ENCODE results near the gene EDEM3.
"Not testable (repeated sequence)": the region's sequence is repeated elsewhere in the genome, so short reads cannot be mapped to it uniquely, and the experiment has no call there.

The EDEM3 gene

GRCh38 chr1:184771190-184771691 is 16.6 kb upstream of the EDEM3 start:
- in situ Hi-C loops (cut with HindIII; ENCODE audit: low sequenced_read_pairs) = no loop called here

- in situ Hi-C loops (cut with HindIII; ENCODE audit: low sequenced_read_pairs) = no loop called here
Measured at GRCh38 chr1:184770181-184770979, 15.7 kb upstream of the EDEM3 start.

DNA sequence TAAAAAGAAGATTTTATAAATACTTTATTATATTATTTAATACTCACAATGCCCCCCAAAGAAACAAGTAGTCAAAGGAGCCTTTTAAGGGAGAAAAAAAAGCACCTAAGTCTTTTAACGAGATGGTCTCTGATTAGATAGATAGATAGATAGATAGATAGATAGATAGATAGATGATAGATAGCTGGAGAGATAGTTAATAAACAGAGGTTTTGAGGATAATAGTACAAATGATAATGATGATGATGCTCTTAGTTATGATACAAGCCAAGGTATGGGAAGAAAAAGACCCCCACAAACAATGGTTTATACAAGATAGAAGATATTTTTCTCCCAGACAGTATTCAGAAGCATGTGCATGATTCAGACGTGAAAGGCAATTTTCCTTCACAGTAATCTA is 14.6 kb upstream of the EDEM3 start:
- in situ Hi-C loops (cut with HindIII; ENCODE audit: low sequenced_read_pairs) = no loop called here

DNA sequence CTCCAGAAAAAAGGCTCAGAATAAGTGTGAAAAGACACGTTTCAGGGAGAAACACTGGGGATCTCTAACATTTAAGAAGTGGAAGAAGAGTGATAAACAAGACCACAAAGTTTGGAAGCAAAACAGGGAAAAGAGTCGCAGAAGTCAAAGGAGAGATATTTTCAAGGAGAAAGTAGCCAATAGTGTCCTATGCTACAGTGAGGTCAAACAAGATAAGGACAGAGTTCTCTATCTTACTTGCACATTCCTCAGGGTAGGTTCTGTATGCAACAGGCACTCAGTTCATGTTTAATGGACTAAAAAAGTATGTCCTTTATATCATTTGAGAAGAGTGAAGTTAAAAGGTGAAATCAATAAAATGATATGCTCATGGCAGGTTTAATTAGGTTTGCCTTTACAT is 13.8 kb upstream of the EDEM3 start:
- in situ Hi-C loops (cut with HindIII; ENCODE audit: low sequenced_read_pairs) = no loop called here

GRCh38 chr1:184767591-184767990 is 12.9 kb upstream of the EDEM3 start:
- in situ Hi-C loops (cut with HindIII; ENCODE audit: low sequenced_read_pairs) = no loop called here

- in situ Hi-C loops (cut with HindIII; ENCODE audit: low sequenced_read_pairs) = no loop called here
Measured at GRCh38 chr1:184764483-184764882, 9.8 kb upstream of the EDEM3 start.

- in situ Hi-C loops (cut with HindIII; ENCODE audit: low sequenced_read_pairs) = not testable (repeated sequence)
Measured at GRCh38 chr1:184763520-184763919, 8.9 kb upstream of the EDEM3 start.

DNA sequence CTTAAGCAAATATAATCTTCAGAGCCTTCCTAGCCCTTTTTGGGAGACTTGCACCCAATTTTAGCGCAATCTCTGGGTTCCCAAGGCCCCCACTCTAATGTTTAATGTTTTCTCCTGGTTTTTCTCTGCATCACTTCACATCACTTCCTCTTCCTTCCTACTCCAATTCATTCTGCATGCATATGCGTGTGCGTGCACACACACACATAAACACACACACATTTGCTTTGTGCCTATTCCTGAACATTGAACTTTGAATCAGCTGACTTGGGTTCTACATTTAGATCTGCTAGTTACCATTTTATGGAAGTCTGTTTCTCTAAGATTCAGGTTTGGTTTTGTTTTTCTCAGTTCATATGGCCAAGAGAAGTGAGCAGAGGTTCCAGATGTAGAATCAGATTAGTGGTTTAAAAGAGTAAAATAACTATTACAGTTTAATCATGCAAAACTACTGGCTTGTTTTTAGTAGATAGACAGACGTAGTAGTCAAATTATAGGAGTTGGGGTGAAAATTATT is 7.4 kb upstream of the EDEM3 start:
- in situ Hi-C loops (cut with HindIII; ENCODE audit: low sequenced_read_pairs) = no loop called here

DNA sequence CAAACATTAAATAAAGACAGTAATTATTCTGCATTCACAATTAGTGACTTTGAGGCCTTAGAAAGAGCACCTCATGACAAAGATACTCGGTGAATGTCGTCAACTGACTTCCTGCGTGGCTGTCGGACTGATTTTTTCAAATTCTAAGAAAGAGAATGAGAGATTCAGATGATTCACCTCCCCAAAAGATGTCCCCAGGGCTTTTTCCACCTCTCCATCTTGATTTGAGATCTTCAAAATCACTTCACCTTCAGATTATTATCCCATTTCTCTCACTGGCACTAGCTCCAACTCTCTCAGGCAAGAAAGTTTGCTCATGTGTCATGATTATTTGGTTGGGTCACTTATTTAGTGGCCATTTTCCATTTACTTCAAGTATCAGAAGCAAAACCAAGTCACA is 5.0 kb upstream of the EDEM3 start:
- in situ Hi-C loops (cut with HindIII; ENCODE audit: low sequenced_read_pairs) = no loop called here

DNA sequence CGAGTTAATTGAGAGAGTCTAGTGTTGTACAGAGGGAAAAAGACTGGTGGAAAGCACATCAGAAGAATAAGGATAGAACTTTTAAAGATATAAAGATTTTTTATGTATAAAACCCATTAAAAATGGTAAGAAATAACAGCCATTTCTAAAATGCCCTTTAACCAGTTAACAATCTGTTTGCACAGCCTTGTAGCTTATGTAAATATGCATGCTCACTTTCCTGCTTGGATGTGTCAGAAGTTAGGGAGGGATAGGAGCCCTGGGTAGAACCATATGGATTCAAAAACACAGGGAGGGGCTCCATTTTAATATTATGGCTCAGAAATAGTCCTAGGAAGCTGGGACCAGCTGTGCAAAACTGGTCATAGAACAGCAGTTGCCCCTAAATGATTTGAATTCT is 4.5 kb upstream of the EDEM3 start:
- in situ Hi-C loops (cut with HindIII; ENCODE audit: low sequenced_read_pairs) = no loop called here

DNA sequence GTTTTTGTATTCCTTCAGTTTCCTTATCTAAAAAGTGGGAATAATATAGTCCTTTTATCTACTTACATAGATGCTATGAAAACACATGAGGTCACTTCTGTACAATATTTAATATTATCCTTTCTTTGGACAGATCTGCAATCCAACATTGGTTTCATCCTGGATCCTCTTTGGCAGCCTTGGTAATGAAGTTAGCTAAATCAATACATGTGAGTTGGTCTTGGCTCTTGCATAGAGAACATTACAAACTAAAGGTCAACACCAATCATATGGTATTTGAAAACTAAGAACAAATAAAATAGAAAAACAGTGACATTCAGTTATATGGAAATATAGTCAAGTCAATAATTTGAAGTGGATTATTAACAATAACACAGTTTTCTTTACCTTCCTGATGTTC is 3.2 kb upstream of the EDEM3 start:
- in situ Hi-C loops (cut with HindIII; ENCODE audit: low sequenced_read_pairs) = no loop called here

DNA sequence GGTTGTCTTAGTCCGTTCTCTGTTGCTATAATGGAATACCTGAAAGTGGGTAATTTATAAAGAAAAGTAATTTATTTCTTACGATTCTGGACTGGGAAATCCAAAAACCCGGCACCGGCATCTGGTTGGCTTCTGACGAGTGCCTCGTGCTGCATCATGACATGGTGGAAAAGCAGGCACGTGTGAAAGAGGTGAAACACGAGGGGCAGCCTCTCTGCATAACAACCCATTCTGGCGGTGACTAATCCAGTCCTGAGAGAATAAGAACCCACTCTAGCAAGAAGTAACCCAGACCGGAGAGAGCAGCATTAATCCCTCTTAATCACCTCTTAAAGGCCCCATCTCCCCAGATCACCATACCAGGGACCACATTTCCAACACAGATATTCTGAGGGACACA is 2.7 kb upstream of the EDEM3 start:
- in situ Hi-C loops (cut with HindIII; ENCODE audit: low sequenced_read_pairs) = no loop called here

DNA sequence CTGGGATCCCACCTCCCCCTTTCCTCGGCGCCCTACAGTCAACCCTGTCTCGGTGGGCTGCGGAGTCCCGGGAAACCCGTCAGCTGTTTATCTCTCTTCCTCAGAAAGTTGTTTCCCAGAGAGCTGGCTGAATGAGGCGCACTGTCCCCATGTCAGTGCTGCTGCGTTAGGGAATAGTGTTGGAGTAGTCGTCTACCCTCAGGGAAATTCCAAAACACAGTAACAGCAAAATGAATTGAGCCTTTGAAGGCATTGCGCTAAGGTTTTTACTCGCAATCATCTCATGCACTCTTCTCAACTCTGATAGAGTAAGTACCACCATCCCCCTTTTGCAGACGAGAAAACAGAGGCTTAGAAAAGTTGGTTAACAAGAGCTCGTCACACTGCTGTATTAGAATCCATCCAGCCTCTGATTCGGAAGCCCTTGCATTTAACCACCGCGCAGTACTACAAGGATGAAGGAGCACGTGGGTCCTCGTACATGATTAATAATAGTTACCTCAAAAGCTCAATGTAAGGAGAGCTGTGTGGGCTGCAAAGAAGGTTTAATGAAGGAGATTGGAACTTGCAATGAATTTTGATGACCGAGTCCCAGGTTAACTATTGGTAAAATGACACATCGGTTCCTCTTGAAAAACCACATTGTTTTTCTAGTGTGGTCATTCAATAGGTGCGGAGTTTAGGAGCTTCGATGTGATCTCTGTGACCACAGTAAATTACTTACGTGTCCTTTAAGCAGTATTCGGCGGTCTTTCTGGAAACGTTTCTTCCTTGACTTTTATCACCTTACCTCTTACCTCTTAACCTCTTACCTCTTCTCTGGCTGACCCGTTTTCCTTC is 788 bp upstream of the EDEM3 start:
- in situ Hi-C loops (cut with HindIII; ENCODE audit: low sequenced_read_pairs) = no loop called here

GRCh38 chr1:184753608-184754475 is 816 bp downstream of the EDEM3 start:
- in situ Hi-C loops (cut with HindIII; ENCODE audit: low sequenced_read_pairs) = no loop called here

- in situ Hi-C loops (cut with HindIII; ENCODE audit: low sequenced_read_pairs) = no loop called here
Measured at GRCh38 chr1:184753117-184753516, 1.5 kb downstream of the EDEM3 start.

DNA sequence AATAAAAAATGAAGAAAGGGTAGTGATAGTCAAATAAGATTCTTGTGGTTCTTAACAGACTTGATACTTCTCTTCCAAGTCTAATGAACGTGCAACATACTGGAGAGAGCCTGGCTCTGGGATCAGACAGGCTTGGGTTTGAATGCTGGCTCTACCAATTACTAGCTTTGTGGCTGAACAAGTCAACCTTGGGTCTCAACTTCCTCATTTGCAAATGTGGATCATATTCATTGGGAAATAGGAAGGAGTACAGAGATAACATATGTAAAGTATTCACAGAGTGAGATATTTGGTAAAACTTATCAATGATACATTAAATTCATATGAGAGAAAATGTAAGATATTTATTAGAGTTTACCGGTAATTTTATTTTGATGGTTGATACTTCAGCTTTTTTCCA is 2.0 kb downstream of the EDEM3 start:
- in situ Hi-C loops (cut with HindIII; ENCODE audit: low sequenced_read_pairs) = no loop called here

DNA sequence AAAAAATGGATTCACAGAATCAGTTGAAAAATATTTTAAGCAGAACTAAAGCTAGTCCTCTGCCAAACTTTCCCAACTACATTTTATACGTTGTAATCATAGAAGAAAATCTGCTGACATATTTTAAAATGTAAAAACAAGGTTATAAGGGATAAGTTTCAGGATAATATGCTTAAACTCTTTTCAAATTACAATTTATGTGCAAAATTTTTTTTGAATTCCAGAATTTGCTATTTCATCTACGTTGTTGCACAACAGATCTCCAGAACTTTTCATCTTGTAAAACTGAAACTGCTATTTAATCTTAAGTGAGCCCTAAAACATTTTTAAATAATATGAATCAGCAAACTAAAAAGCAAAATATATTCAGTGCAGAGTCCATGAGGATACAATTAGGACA is 5.9 kb downstream of the EDEM3 start:
- in situ Hi-C loops (cut with HindIII; ENCODE audit: low sequenced_read_pairs) = no loop called here

DNA sequence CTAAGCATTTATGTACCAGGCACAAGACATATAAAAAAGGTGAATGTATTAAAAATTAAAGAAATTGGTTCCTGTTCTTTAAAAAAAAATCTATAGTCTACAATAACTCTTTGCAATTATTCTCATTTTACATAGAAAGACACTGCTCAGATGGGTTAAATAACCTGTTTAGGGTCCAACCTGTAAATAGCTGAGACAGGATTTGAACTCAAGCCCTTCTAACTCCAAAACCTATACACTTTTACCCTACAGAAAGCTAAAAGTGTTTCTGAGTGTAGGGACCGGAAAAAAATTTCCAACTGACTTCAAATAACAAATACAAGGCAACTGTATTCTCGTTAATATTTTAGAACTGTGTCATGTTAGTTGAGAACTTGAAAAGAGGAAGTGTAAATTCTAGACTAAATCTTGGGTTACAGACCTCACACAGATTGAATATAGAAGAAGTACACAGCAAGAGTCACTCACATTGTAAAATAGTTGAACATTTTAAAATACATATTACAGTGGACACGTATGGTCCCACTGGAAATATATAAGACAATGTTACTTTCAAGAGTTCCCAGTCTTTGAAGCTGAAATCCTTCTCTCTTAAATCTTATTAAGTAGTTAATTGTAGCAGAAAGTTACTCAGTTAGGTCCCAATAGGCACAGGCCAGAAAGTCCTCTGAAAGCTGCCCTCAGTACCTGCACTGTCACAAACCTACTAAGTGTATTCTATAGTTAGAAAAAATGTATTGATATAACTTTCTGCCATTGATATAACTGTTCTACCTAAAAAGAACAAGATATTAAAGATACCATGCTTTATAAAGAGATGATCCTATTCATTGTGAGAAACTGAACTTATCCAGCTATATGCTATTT is 7.3 kb downstream of the EDEM3 start:
- in situ Hi-C loops (cut with HindIII; ENCODE audit: low sequenced_read_pairs) = no loop called here

DNA sequence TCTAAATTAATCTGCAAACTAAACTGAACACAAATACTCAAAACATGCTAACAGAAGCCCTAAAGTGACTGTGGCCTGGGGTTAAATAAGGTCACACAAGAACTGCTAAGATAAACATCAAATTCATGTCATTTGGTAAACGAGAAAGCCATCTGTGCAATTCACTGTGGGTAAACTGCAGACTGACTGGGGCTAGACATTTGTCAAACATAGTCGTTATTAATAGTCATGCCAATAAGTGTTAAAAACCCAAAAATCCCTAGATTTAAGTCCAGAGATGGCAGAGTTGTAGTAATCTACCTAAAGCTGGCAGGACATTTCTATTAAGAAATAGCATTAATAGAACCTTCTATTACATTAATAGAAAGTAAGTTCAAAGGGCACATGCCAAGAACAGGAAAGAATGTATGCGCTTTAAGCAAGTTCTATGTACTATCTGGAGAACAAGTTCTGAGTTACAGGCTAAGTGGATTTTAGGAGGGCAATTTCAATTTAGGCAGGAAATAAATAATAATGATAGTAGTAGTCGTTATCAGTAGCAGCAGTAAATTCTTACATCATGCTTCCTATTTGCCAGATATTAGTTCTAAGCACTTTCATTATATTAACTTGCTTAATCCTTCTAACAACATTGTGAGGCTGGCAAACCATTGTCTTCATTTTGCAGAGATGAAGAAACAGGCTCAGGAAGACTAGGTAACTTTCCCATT is 8.6 kb downstream of the EDEM3 start:
- in situ Hi-C loops (cut with HindIII; ENCODE audit: low sequenced_read_pairs) = no loop called here
